Uterus (tissue), 4 donors: ENCODE results near the gene ZNF831. TPM values are rescaled to one million over a fixed set of nuclear protein-coding genes. Genes with fewer than 3 reads are reported as not detected.

Source experiments
- DNase-seq, 2 donors: peaks; one replicate each; pipeline ENCODE4 v3.0.0-alpha.2; 2019 to 2020
- H3K27ac ChIP-seq, 2 donors: fragments of 200-600 bp; sonication (generic); 1 replicate in 1 of 2; 2 replicates in 1 of 2; pipeline ENCODE4 v1.5.1; 2016 to 2018
- H3K27me3 ChIP-seq, 2 donors: fragments of 200-600 bp; sonication (generic); one replicate each; pipeline ENCODE4 v1.5.1; 2018 to 2019; ENCODE audit warnings: control low read depth in 1 of 2
- H3K36me3 ChIP-seq, 2 donors: fragments of 200-600 bp; sonication (generic); one replicate each; pipeline ENCODE4 v1.5.1; 2019; ENCODE audit warnings: control low read depth in 1 of 2
- H3K4me1 ChIP-seq, 2 donors: fragments of 200-600 bp; sonication (generic); one replicate each; pipeline ENCODE4 v1.5.1; 2018 to 2019; ENCODE audit warnings: control low read depth in 1 of 2
- H3K4me3 ChIP-seq, 2 donors: fragments of 200-600 bp; sonication (generic); 1 replicate in 1 of 2; 2 replicates in 1 of 2; pipeline ENCODE4 v1.5.1; 2018 to 2019; ENCODE audit warnings: mild to moderate bottlenecking in 1 of 2
- H3K9me3 ChIP-seq, 2 donors: fragments of 200-600 bp; sonication (generic); one replicate each; pipeline ENCODE4 v1.5.1; 2019; ENCODE audit warnings: control low read depth in 1 of 2
- CTCF ChIP-seq, 4 experiments: fragments of 200-600 bp in 2 of 4; fragments of 450-650 bp in 2 of 4; sonication (generic) in 2 of 4; IDR thresholded peaks; one replicate each; pipeline ENCODE4 v1.5.1; 2016 to 2019; ENCODE audit warnings: antibody characterized with exemption in 4 of 4, mild to moderate bottlenecking in 2 of 4, moderate library complexity in 1 of 4
- POLR2A ChIP-seq, 2 donors: fragments of 450-650 bp; IDR thresholded peaks; one replicate each; pipeline ENCODE4 v1.6.1; 2016; ENCODE audit warnings: antibody characterized with exemption in 2 of 2, mild to moderate bottlenecking in 1 of 2, moderate library complexity in 1 of 2
- intact Hi-C: fragments of 100-400 bp; cut with DNase I; formaldehyde crosslinking; loops from one replicate; pipeline ENCODE4 v1.15.1; 2023; ENCODE audit warnings: low total_unique reads
- total RNA-seq, 4 donors: library from RNA; depleted of rRNA in 3 of 4; stranded (reverse); fragments of >200 nt in 3 of 4; gene quantifications; one replicate each; pipeline versions ENCODE4 v1.1.0 to v1.2.4, GENCODE V29; 2014 to 2023
- donor health status: DM: yes; HTN: yes; CAD: no.

ZNF831 gene
- total RNA-seq, 4 donors from 2014 or later = 0.21 to 3.1 (median 0.43) TPM

- no peaks in the 10 kb centered on the region for H3K4me1 ChIP-seq
- no peak for DNase-seq
- no peak overlapping the region for H3K4me3 ChIP-seq
- H3K27ac ChIP-seq = no peak overlapping the region
- no peaks in the 10 kb centered on the region for H3K9me3 ChIP-seq
- H3K27me3 ChIP-seq = no peaks in the 10 kb centered on the region
- H3K36me3 ChIP-seq = no peaks in the 10 kb centered on the region
- intact Hi-C loops = no loop called here
- no peak for TF ChIP-seq CTCF (IDR thresholded peaks at IDR 0.05)
Observed at GRCh38 chr20:59235226-59235625, 71.6 kb downstream of the ZNF831 start.

GRCh38 chr20:59240006-59240405 lies 76.4 kb downstream of the ZNF831 start:
- Histone ChIP-seq H3K36me3 (no peaks in the 10 kb centered on the region), H3K4me1 (no peaks in the 10 kb centered on the region), H3K9me3 (no peaks in the 10 kb centered on the region), H3K27ac (no peak overlapping the region), H3K4me3 (no peak overlapping the region), H3K27me3 (peaks cover 0 to 8% of the 10 kb centered on the region in 2 donors)
- TF ChIP-seq CTCF (IDR thresholded peaks at IDR 0.05) (no peak), POLR2A (IDR thresholded peaks at IDR 0.05) (no peak)
- no peak for DNase-seq
- intact Hi-C loops = no loop called here

- intact Hi-C loops = no loop called here
- no peak for TF ChIP-seq CTCF (IDR thresholded peaks at IDR 0.05)
- TF ChIP-seq POLR2A (IDR thresholded peaks at IDR 0.05) = no peak
- Histone ChIP-seq H3K27me3 (peaks cover 0 to 8% of the 10 kb centered on the region in 2 donors), H3K27ac (no peak overlapping the region), H3K9me3 (no peaks in the 10 kb centered on the region), H3K36me3 (no peaks in the 10 kb centered on the region), H3K4me3 (no peak overlapping the region), H3K4me1 (no peaks in the 10 kb centered on the region)
- DNase-seq = no peak
Observed at GRCh38 chr20:59242714-59243626, 79.3 kb downstream of the ZNF831 start.

- Histone ChIP-seq H3K4me1 (no peaks in the 10 kb centered on the region), H3K27me3 (peaks cover 0 to 8% of the 10 kb centered on the region in 2 donors), H3K36me3 (no peaks in the 10 kb centered on the region), H3K4me3 (no peak overlapping the region), H3K27ac (no peak overlapping the region), H3K9me3 (no peaks in the 10 kb centered on the region)
- no peak for DNase-seq
- TF ChIP-seq CTCF (IDR thresholded peaks at IDR 0.05) (no peak), POLR2A (IDR thresholded peaks at IDR 0.05) (no peak)
- intact Hi-C loops = no loop called here
Observed at GRCh38 chr20:59246691-59247400, 83.2 kb downstream of the ZNF831 start.
